ENCODE measurements around the gene SEL1L3.

- TF ChIP-seq POLR2A (IDR thresholded peaks at IDR 0.05) = no peak
- TF ChIP-seq CTCF (IDR thresholded peaks at IDR 0.05) = no peak
Observed at GRCh38 chr4:25811841-25812240, 50.9 kb downstream of the SEL1L3 start.
